ENCODE measurements around the gene COL5A3. TPM values are rescaled to one million over a fixed set of nuclear protein-coding genes. Genes with fewer than 3 reads are reported as not detected.

Gene COL5A3
- polyA plus RNA-seq, 1 experiment = 24.9 TPM

DNA sequence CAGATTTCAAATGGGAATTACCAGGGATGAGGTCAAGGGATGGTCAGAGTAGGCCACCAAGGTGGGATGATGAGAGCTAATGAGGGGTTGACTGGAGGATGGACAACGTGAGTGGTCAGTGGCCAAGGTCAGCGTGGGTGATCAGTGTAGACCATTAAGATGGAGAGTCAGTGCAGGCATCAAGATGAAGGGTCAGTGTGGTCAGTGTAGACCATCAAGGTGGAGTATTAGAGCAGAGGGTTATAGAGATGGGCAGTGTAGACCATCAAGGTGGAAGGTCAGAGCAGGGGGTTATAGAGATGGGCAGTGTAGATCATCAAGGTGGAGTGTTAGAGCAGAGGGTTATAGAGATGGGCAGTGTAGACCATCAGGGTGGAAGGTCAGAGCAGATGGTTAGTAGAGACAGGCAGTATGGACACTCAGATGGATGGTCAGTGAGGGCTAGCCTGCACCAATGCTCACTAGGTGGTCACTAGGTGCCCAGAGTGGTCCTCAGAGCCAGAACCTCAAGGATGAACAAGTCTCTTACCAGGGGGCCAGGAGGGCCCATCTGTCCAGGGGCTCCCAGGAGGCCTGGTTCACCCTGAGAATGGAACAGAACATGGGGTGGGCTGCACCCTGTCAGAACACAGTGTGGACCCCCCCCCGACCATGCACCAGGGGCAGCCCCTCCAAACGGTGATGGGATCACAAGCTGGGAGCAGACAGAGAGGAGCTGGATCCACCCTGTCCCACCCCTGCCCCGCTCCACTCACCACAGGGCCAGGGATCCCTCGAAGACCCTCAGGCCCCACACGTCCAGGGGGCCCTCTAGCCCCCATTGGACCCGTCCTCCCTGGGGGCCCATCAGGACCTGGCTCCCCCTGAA lies 41.2 kb downstream of the COL5A3 start:
- Histone ChIP-seq H3K27me3 (ENCODE audit: control insufficient read depth, insufficient read depth, low read length) (no peaks in the 10 kb centered on the region), H3K4me3 (ENCODE audit: low read depth, low read length) (no peak overlapping the region), H3K36me3 (ENCODE audit: control insufficient read depth, insufficient read depth, low read length) (peaks cover 4% of the 10 kb centered on the region)
- ChIA-PET CTCF (no interaction called here), POLR2A (no interaction called here)
- no peak for TF ChIP-seq CTCF (IDR thresholded peaks at IDR 0.05; ENCODE audit: insufficient read depth, low read depth, low read length)
- DNase-seq (ENCODE audit: low read depth) = no peak

DNA sequence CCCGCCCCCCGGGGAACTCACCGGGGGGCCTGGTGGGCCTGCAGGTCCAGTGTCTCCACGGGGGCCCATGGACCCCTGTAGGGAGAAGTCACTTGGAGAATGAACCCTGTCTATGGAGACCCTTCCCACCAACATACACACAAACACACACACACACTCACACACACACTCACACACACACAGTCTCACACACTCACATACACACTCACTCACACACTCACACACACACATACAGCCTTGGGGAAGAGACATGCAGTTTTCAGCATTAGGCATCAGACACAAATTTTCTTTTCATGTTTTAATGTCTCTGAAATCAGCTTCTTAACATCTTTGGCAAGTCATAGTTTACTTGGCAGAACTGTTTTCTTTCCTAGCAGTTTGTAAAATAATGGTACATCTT lies 43.0 kb downstream of the COL5A3 start:
- CTCF ChIA-PET = interaction anchor here (0.5 kb wide), 1 partner anchor 19 kb away, joined by 3 read pairs; no protein-coding TSS in a partner anchor
- Histone ChIP-seq H3K27me3 (ENCODE audit: control insufficient read depth, insufficient read depth, low read length) (no peaks in the 10 kb centered on the region), H3K36me3 (ENCODE audit: control insufficient read depth, insufficient read depth, low read length) (peaks cover 4% of the 10 kb centered on the region), H3K4me3 (ENCODE audit: low read depth, low read length) (no peak overlapping the region)
- POLR2A ChIA-PET = no interaction called here
- no peak for TF ChIP-seq CTCF (IDR thresholded peaks at IDR 0.05; ENCODE audit: insufficient read depth, low read depth, low read length)
- DNase-seq (ENCODE audit: low read depth) = no peak

DNA sequence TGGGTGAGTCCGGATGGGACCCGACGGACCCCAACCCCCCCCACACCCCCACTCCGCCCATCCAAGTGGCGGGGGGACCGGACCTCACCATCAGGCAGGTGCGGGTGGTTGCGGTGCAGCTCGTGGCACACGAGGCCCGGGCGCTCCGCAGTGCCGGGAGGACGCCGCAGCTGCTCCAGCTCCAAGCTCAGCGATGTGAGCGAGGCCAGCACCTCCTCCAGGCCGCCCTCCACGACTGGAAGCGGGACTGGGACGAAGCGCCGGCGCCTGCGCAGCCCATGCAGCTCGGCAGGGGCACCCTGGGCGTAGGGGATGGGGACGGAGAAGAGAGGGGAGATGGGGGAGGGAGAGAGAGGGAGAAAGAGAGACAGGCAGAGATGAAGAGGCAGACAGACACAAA lies 43.9 kb downstream of the COL5A3 start:
- no peak for TF ChIP-seq CTCF (IDR thresholded peaks at IDR 0.05; ENCODE audit: insufficient read depth, low read depth, low read length)
- POLR2A ChIA-PET = no interaction called here

GRCh38 chr19:9966024-9966423 lies 44.3 kb downstream of the COL5A3 start:
- Histone ChIP-seq H3K36me3 (ENCODE audit: control insufficient read depth, insufficient read depth, low read length) (peaks cover 4% of the 10 kb centered on the region; the same call in 1 of the 2 replicates), H3K27me3 (ENCODE audit: control insufficient read depth, insufficient read depth, low read length) (no peaks in the 10 kb centered on the region), H3K4me3 (ENCODE audit: low read depth, low read length) (no peak overlapping the region)
- POLR2A ChIA-PET = no interaction called here
- TF ChIP-seq CTCF (IDR thresholded peaks at IDR 0.05; ENCODE audit: insufficient read depth, low read depth, low read length) = no peak
- no peak for DNase-seq (ENCODE audit: low read depth)
- CTCF ChIA-PET = no interaction called here

More for the DNA sequence above, 43.9 kb downstream of the COL5A3 start:
- DNase-seq (ENCODE audit: low read depth) = no peak
- H3K36me3 ChIP-seq (ENCODE audit: control insufficient read depth, insufficient read depth, low read length) = peaks cover 4% of the 10 kb centered on the region
- no peaks in the 10 kb centered on the region for H3K27me3 ChIP-seq (ENCODE audit: control insufficient read depth, insufficient read depth, low read length)
- CTCF ChIA-PET = no interaction called here
- H3K4me3 ChIP-seq (ENCODE audit: low read depth, low read length) = no peak overlapping the region

DNA sequence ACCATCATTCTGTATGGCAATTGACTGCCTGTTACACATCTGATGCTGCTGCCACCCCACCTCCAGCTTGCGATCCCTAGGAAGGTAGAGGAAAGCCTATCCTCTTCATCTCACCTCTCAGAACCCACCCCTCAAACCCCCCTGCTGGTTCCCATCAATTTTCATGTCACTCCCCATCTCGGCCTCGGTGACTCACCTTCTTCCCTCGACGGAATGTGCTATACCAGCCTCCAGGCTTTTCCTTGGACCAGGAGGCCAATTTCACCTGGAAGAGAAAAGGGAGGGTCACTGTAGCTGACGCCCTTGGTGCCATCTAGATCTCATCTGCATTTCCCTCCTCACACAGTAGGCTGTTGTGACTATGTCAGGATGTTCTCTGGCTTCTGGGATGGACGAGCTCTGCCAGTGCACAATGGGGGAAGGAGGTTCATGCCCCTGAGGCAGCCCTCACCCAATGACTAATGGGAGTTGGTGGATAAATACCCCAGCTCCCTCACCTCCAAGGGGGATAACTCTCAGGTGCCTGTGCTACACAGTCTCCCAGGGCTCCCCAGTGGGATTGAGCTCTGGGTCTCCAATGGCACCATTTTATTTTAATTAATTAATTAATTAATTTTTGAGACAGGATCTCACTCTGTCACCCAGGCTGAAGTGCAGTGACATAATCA lies 47.5 kb downstream of the COL5A3 start:
- H3K4me3 ChIP-seq (ENCODE audit: low read depth, low read length) = no peak overlapping the region
- no peaks in the 10 kb centered on the region for H3K27me3 ChIP-seq (ENCODE audit: control insufficient read depth, insufficient read depth, low read length)
- ChIA-PET POLR2A (no interaction called here), CTCF (interaction anchor here (1.4 to 2.2 kb wide), 3 partner anchors 16 to 37 kb away, joined by 4 to 7 read pairs (median 5); no protein-coding TSS in a partner anchor)
- TF ChIP-seq CTCF (IDR thresholded peaks at IDR 0.05; ENCODE audit: insufficient read depth, low read depth, low read length) = no peak
- no peak for DNase-seq (ENCODE audit: low read depth)
- H3K36me3 ChIP-seq (ENCODE audit: control insufficient read depth, insufficient read depth, low read length) = peaks cover 6% of the 10 kb centered on the region
